DLD1 (cell line): ENCODE data around the gene POLR2J.
"Not testable (repeated sequence)": the region's sequence is repeated elsewhere in the genome, so short reads cannot be mapped to it uniquely, and the experiment has no call there.

Experiments
- in situ Hi-C: cut with HindIII; loops from 2 replicates; pipeline ENCODE4 v1.10.0; 2017; ENCODE audit warnings: low sequenced_read_pairs

Gene POLR2J

DNA sequence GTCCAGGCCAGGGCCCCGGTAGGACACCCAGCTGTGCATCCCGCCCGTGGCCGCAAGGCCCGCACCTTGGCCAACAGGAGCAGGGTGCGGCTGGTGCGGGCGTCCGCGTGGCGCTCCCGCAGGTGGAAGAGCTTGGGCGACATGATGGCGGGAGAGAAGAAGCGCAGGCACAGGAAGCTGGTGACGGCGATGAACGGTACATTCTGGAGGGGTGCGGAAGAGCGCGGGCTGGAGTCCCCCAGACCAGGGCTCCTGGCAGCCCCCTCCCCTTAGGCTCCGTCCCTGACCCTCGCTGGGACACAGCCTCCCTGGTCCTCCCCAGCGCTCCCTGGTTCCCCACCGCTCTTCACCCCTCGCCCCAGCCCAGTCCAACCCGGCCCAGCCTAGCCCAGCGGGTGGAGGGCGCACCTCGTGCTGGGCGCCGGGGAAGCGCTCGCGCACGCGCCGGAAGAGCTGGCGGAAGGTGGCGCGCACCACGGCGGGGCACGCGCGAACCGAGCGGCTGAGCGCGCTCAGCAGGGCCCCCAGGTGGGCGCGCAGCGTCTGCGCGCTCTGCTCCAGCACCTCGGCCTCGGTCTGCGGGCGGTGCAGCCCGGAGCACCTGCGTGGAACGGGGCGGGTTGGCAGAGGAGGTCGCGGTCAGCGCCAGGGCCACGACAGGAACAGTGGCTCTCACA, 15.9 kb upstream of the POLR2J start:
- in situ Hi-C loops, result not testable (repeated sequence)

DNA sequence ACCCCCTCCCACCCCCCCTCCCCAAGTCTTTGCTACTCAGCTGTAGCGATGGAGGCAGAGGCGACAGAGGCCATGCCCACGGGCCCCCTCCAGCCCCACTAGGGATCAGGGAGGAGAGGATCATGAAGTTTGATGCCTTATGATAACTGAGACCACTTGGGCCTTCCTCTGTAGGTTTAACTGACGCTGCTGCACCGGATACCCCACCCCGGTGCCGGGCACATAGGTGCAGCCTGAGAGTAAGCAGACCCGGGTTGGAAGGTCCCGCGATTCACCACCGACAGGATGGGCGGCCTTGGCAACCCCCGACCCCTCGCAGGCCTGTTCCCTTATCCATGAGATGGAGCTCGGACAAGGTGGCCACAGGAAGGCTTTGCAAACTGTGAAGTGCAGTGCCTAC, 15.3 kb upstream of the POLR2J start:
- in situ Hi-C loops, result not testable (repeated sequence)

DNA sequence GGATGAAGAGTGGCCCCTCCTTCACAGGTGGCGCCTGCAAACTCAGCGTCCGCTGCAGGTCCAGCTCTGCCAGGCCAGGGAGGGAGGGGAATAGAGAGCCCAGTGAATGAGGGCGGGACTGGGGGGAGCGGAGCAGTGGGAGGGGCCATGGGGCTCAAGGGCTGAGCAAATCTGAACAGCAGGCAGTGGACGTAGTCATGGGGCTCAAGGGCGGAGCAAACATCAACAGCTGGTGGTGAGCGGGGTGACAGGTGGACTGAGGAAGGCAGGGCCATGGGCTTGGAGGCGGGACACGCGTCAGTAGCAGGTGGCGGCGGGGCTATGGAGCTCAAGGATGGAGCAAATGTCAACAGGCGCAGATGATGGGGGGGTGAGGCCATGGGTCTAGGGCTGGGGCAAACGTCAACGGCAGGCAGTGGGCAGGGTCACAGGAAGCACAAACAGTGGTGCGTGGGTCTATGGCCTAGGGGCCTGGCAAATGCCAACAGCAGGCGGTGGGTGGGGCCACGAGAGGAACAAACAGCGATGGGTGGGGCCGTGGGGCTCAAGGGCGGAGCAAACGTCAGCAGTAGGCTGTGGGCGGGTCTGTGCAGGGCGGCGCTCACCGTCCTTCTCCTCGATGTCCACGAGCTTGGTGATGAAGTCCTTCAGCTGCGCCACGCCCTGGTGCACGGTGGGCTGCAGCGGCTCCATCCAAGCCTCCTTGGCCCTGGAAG, 14.7 kb upstream of the POLR2J start:
- in situ Hi-C loops, result not testable (repeated sequence)

DNA sequence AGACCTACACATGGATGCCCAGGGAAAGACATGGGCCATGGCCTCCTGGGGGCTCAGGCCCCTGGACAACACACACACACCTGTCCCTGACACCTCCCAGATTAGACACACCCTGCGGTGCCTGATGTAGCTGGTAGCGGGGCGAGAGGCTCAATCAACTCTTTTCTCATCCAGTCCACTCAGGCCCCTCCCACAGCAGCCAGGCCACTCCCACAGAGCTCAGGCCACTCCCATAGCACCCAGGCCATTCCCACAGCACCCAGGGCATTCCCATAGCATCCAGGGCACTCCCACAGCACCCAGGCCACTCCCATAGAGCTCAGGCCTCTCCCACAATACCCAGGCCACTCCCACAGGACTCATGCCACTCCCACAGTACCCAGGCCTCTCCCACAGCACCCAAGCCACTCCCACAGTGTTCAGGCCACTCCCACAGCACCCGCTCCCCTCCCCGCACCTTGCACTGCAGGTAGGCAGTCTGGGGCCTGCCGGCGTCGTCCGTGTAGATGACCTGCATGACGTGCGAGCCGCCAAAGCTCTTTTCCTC, 11.9 kb upstream of the POLR2J start:
- in situ Hi-C loops, result not testable (repeated sequence)

DNA sequence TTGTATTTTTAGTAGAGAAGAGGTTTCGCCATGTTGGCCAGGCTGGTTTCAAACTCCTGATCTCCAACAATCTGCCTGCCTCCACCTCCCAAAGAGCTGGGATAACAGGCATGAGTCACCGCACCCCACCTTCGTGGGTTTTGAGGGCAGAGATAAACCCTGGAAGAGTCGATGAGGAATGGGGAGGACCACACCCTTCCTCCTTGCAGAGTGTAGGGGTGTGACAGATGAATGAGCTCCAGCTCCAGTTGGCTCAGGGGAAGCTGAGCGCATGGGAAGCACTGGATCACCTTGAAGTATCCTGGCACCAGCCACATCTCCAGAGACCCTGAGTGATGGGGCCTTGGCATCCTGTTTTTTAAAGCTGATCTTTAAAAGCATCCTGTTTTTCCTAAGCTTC, 5.6 kb upstream of the POLR2J start:
- in situ Hi-C loops, result not testable (repeated sequence)

DNA sequence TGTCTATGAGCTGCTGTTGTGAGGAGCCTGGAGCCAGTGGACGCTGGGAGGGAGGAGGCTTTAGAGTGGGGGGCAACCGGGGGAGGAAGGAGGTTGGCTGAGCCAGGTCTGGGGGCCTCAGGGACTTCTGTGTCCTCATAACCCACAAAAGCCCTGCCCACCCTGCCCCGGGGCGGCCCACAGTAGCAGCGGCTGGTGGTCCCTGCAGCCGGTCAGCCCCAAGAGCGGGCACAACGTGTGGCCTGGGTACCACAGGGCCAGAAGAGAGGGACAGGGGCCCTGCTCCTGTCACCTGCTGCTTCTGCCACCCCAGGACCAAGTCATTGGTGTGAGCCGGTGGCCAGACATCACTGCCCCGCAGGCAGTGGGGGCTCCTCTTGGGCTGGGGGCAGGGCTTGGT, 3.2 kb upstream of the POLR2J start:
- in situ Hi-C loops, result not testable (repeated sequence)

DNA sequence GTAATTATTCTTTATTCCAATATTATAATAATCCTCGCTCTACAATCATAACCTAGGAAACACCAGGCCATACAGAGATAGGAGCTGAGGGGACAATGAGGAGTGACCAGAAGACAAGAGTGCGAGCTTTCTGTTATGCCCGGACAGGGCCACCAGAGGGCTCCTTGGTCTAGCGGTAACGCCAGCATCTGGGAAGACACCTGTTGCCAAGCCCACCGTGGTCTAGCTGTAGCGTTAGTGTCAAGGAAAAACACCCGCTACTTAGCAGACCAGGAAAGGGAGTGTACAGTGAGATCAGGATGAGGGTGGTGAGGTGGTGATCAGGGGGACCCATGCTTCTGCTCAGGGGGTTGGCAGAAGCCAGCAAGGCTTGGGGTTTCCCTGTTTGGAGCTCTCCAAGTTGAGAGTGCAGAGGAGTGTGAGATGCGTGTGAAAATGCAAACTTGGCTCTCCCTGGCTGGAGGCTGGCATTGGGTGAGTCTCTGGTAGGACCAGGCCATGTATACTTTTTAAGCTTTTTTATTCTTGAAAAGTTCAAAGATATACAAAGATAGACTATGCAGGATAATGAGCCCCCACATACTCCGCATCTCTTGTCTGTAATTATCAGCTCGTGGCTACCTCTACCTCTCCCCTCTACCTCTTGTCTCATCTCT, 1.4 kb upstream of the POLR2J start:
- in situ Hi-C loops, result not testable (repeated sequence)

DNA sequence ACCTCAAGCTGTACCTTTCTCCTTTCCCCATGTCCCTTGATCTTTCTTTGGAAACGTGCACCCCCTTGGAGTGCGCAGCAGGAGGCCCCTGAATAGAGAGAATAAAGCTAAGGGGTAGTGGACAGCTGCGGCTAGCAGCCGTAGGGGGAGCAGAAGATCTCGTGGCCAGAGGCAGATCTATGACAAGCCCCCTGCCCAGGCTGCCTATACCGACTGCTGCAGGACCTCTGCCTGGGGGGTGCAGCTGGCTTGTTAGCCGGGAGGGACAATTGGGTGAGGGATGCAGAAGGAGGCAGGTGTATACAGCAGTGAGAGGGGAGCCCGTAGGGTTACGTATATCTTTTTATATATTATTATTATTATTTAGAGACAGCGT, 475 bp upstream of the POLR2J start:
- in situ Hi-C loops, result not testable (repeated sequence)

DNA sequence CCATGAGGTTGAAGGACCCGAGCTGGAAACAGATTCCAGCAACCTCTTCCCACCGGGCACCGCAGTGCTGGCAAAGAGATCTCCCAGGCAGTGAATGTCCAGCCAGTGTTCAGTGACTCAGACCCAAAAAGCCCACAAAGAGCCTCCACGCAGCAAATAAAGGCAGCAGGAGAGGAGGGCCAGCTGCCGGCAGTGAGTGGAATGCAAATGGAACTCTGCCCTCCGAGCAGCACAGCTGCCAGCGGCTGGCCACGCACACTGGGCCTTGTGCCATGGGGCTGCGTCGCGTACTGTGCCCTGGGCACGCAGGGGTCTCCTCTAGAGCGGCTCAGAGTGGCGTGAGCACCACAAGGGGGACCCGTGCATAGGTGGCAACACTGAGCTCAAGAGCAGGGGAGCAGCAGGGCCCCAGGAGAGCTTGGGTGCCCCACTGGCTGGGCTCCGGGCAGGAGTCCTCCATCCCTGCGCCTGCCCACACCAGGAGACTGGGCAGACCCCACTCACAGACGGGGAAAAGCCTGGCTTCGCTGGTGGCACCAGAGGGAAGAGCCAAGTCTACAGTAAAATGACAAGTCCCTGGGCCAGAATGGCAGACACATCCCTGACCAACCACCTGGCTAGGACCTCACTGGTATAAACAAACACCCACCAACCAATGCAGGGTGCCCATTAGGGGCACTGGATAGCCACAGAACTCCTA, 3.8 kb downstream of the POLR2J start:
- in situ Hi-C loops, result not testable (repeated sequence)

DNA sequence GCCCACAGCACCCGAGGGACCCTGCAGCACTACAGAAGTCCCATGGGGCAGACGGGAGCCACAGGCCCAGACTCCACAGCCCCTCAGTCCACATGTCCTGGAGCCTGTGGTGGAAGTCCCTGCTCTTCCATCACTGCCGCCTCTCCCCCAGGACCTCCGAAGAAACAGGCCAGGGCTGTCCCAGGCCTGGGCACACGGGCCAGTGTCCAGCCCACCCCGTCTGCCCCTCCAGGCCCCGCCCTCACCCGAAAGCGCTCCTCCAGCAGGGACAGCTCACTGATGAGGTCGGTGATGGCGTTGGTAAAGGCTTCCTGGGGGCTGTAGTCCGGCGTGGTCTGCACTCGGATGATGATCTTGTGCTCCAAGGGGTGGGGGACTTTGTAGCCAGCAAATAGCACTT, 4.6 kb downstream of the POLR2J start:
- in situ Hi-C loops, result not testable (repeated sequence)

DNA sequence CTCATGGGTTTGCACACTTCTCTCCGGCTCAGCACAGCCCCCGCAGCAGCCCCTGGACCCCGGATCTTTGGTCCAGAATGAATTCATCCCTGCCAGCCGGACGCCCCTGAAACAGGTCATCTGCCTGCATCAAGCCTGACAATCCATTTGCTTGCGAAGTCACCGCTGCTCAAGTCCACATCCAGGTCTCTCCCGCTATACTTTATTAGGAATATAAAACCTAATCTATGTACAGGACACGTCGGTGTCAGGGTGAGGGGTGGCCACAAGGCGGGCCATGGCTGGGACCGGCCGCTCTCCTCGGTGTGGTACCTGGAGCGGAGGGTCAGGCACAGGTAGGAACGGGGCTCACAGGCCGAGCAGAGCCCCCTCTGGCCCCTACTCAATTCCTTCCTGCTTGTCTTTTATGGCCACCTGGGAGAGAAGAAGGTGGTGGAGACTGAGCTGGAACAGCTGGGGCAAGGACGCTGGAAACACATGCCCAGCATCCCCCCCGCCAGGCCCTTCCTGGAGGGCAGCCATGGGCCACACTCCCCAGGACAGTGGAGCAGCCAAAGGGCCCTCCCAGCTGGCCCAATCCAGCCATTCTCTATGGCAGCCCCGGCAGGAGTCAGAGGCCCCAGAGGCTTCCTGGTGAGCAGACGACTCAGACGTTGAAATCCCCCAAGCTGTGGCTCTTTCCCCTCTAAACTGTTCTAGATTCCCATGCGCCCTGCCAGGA, 5.3 kb downstream of the POLR2J start:
- in situ Hi-C loops, result no loop called here

DNA sequence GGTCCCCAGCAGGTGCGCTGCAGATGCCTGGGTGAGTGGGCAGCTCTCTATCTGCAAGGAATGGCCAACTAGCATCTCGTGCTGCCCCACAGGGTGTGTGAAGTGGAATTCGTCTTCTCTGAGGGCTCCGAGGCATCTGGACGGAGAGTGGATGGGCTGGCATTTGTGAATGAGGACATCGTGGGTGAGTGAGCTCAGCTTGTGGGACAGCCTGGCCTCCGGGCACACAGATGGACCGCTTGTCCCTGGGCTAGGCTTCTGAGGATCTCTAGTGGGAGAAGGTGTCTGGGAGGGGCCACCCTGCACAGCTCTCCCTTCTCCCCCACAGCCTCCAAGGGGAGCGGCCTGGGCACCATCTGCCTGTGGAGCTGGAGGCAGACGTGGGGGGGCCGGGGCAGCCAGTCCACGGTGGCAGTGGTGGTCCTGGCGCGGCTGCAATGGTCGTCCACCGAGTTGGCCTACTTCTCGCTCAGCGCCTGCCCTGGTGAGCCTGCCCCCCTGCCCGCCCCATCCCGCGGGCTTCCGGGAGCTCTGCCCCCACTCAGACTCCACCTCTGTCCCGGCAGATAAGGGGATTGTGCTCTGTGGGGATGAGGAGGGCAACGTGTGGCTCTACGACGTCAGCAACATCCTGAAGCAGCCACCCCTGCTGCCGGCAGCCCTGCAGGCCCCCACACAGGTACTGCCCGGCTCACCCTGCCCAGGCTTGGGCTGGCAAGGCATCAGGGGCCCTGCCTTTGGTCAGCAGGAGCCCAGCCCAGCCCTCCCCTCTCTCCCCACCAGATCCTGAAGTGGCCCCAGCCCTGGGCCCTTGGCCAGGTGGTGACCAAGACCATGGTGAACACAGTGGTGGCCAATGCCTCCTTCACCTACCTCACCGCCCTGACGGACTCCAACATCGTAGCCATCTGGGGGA, 6.3 kb downstream of the POLR2J start:
- in situ Hi-C loops, result no loop called here

DNA sequence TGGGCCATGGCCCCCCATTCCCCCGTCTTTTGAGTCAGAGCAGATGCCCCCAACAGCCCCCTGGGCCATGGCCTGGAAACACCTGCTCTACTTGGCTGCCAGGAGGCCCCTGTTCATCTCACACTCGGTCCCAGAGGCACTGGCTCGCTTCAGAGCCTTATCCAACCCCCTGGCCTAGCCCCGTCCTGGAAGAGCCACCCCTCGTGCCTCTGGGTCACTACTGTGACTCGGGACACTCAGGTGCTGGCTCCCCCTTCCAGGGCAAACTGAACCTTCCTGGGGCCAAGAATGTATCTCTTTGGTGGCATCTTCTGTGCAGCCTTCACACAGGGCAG, 7.0 kb downstream of the POLR2J start:
- in situ Hi-C loops, result no loop called here

DNA sequence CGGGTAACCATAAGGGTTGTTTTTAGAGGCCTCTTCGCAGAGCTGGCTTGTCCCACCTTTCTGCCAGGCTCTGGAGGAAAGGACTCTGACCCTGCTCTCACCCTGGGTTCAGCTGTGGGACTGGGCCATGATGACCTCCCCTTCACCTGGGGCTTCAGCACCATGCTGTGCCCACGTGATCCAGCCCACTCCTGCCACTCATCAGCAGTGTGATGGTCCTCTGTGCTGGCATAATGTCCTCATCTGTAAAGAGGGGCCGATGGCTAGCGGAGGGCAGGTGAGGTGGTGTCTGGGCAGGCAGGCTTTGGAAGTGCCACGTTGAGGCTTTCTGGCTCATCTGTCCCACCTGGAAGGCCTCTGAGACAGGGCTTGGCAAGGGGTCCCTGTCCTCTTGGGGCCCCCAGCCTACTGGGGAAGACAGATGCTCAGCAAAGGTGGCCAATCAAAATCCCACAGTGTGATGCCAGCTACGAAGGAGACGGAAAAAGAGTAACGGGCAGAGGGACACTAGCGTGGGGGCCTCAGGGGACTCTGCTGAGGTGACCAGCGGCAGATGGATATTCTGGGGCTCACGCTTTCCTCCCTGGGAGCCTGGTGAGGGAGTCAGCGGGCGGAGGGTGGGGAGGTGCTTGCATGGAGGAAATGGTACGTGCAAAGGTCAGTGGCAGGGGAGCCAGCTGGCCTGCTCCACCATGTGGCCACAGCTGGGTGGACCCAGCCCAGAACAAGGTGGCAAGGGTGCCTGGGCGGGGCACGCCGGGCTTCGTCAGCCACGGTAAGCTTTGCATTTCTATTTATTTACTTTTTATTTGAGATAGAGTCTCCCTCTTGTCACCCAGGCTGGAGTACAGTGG, 8.5 kb downstream of the POLR2J start:
- in situ Hi-C loops, result no loop called here

DNA sequence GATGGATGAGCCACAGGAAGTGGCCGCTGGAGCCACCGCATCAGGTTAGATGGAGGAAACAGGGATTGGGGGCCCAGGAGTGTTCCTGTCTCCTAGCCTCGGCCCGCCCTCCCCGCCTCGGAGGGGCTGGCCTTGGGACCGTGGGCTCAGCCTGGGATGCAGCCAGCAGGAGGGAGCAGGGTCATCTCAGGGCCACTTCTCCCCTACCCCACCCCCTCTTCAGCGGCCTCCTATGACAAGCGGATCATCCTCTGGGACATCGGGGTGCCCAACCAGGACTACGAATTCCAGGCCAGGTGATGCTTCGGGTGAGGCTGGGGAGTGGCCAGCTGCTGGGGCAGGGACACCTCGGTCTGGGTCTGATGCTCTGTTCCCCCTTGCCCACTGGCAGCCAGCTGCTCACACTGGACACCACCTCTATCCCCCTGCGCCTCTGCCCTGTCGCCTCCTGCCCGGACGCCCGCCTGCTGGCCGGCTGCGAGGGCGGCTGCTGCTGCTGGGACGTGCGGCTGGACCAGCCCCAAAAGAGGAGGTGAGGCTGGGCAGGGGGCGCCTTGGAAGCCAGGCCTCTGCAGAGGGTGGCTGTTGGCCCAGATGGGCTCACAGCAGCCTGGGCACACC, 9.3 kb downstream of the POLR2J start:
- in situ Hi-C loops, result no loop called here

DNA sequence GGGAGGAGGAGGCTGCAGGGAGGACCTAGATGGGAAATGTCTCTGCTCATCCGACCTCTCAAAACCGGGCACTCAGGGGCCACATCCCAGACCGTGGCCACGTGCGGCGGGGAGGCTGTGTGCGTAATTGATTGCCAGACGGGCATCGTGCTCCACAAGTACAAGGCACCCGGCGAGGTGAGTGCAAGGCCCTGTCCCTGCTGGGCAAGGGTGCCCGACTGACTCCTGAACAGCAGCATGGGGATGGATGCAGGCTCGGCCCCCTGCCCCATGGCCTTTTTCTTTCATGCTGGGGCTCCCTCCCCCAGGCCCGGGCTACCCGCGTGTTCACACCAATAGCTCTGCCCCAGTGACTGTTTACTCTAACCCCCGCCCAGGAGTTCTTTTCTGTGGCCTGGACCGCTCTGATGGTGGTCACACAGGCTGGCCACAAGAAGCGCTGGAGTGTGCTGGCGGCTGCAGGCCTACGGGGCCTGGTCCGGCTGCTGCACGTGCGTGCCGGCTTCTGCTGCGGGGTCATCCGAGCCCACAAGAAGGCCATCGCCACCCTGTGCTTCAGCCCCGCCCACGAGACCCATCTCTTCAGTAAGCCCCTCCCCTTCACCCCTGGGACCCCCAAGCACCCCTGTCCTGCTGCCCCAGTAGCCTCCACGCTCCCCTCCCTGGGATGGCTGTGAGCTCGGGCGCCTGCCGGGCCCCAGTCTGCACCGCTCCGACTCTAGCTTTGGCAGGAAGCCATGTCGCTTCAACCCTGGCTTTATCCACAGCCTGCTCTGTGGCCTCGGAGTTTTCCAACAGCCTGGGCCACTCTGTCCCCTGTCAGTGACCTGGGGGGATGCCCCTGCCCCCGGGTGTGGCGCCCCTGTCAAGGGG, 10.0 kb downstream of the POLR2J start:
- in situ Hi-C loops, result no loop called here
